ENCODE data around the gene GABBR1.

The GABBR1 gene

GRCh38 chr6:29652198-29652584, 19.2 kb upstream of the GABBR1 start:
- DNase-seq: no peak

DNA sequence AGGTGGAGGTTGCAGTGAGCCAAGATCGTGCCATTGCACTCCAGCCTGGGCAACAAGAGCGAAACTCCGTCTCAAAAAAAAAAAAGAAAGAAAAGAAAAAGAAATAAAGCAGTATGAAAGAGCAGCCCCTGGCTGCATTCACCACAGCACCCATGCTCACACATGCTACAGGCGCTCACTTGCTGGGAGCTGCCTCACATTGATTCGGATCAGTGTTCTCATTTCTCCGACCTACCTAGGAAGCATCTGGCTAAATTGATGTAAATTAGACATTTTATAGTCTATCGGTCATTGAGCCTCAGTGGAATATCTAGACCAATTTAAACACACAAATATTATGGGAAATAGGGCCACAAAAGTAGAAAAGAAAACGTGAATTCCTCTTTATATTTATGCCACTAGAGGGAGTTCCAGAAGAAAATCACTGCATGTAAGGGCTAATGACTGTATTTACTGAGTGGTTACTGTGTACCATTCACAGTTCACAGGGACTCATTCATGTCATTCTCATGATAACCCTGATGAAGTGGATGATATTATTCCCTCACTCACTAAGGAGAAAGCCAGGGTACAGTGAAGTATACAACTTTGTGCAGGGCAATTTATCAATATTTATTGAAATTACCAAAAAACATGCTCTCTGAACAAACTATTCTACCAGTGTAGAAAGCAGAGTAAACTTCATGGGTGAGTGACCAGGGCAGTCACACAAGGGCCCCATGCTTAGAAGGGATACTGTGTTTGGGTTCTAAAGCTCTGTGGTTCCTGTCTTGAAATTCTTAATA, 18.6 kb upstream of the GABBR1 start:
- no peak for DNase-seq

DNA sequence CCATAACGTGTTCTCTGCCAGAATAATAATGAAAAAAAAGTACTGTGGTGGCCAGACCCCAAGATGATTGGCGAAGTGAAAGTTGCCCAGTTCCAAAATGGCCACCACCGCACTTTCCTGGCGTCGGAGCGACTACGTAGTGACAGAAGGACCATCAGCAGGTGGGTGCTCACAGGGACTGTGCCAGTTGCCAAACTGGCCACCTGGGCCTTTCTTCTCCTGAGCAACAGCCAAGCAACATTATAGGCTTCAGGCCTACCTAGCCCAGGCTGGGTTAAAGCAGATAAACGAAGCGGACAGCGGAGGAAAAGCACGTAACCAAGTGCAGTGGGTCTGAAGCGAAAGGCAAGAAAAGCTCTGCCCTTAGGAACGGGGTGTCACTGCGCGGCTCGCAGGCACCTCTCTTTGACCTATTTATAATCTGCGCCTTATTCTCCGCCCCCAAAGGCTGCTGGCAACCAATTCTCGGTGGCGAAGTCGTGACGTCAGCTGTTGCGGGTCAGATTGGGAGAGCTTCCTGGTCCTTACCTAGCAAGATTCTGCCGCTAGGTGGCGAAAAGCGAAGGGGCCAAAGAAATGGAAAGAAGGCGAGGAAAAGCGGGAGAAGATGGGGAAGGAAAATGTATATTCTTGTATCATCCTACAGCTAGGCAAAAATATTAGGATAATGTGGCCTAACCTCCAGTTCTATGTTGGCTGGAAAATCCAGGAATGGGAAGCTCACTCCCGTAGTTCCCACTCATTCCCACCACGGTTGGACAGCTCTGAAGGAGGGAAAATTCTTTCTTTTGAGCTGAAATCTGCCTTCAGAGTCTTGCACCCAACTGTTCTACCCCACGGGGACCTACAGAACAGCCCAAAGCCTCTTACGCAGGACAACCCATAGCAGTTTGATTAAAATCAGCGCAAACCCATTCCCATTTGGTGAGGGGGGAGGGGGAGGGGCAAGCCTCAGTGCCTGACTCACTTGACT, 17.0 kb upstream of the GABBR1 start:
- peak; percentile 97 for DNase-seq

DNA sequence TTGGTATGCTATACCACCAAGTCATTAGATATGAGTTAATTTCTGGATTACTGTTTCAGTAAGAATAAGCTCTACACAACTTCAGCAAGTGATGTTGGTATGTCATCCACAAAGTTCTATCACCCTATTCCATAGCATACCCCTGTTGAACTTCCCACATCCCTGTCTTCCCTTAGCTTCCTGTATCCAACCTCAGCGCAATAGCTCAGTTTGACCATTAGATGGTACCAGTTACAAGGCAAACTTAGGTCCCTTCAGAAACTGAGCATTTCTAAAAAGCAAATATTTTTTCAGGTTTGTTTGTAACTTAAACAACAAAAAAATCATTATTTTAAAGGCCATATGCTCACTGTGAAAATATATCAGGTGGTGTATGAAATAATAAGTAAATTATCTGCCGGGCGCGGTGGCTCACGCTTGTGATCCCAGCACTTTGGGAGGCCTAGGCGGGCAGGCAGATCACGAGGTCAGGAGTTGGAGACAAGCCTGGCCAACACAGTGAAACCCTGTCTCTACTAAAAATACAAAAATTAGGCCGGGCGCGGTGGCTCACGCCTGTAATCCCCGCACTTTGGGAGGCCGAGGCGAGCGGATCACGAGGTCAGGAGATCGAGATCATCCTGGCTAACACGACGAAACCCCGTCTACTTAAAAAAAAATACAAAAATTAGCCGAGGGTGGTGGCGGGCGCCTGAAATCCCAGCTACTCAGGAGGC, 15.1 kb upstream of the GABBR1 start:
- no peak for DNase-seq

- DNase-seq: no peak
Observed at GRCh38 chr6:29641430-29642148, 8.6 kb upstream of the GABBR1 start.

GRCh38 chr6:29637247-29637646, 4.3 kb upstream of the GABBR1 start:
- DNase-seq: no peak

- no peak for DNase-seq
Observed at GRCh38 chr6:29633534-29633905, 537 bp upstream of the GABBR1 start.

- peak; percentile 76 for DNase-seq
Observed at GRCh38 chr6:29631860-29632731, 887 bp downstream of the GABBR1 start.

GRCh38 chr6:29631209-29631810, 1.7 kb downstream of the GABBR1 start:
- no peak for DNase-seq

DNA sequence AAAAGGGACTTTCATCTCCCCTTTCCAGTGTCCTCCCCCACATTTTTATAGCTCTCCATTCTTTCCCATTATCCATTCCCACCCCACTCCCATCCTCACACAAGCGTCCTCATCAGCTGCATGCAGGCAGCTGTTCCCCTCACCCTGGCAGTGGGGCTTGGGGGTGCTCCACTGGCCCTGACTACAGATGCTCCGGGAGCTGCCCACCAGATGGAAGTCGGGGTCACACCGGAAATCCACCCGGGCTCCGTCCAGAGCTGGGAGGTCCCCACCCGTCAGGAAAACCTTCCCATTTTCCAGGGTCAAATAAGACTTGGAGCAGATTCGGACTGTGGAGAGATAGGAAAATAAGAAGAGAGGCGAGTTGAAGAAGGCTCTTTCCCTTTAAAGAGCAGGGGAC, 2.7 kb downstream of the GABBR1 start:
- no peak for DNase-seq

DNA sequence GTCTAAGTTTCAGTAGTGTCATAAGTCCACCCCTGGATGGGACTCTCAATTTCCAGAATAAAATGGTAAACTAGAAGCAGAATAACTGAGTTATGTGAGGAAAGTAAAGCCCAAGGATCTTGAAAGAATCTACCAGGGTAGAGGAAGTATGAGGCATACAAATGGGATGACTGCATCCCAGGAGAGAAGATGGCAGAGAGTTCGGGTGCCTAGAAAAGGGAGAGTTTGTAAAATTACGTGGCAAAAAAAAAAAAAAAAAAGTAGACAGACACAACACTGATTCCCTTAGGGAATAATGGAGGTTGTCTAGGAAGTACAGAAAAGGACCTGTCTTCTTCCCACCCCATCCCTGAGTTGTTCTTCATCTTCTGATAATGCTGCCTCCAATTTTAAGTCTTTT, 3.4 kb downstream of the GABBR1 start:
- no peak for DNase-seq

- DNase-seq: peak; percentile 80
Observed at GRCh38 chr6:29628419-29629281, 4.3 kb downstream of the GABBR1 start.

DNA sequence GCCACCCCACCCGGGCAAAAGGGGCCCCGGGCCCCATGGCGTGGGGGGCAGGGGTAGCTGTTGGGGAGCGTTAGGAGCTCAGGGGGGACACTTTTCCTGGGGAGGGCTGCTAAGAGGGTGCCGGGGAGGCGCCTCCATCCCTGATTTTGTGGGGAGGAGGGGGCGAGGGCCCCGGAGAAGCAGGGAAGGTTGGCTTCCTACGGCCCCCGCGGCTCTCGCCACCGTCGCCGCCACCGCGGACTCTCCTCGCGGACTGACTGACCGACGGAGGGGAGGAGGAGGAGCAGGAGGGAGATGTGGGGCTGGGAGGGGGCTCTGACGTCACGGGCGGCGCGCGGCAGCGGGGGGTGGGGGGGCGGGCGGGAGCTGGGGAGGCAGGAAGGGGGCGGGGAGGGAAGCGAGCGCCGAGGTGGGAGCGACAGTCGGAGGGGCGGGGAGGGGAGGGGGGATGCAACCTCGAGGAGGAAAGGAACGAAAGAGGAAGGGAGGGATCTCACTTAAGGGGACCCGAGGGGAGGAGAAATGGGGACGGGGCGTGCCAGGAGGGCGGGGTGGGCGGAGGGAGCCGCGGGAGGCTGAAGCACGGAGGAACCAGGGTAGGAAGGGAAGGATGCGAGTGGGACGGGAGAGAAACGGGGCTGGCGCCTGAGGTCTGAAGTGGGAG, 5.1 kb downstream of the GABBR1 start:
- DNase-seq: peak; percentile 89

DNA sequence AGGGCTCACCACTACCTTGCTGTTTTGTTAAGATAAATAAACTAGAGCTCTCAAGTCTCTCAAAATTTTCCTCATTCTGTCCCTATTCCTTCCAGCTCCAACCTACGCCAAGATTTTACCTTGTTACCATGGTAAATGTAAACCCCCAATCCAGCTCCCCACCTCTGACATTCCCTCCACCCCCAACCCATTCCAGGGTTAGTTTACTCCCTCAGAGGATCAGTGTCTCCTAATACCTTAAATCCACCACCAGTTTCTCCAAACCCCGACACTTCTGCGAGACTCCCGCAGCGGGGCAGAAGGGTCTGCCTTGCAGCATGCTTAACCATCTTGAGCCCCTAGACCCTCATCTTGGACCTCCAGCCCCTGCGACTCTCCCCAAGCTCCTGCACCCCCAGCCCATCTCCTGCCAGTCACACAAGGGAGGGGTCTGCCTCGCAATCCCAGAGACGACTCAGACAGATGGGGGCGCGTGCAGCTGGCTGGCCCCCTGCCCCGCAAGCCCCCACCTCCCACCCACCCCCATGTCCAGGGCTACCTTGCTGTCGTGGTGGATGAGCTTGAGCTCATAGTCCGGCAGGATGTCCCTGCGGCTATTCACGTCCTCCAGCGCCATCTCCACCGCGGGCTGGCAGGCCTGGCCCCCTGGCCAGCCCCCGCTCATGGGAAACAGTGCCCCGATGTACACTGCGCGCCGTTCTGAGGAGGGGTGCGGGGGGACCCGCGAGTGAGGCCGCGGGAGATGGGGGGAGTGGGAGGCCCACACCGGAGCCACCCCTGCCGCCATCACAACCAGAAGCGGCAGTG, 5.8 kb downstream of the GABBR1 start:
- no peak for DNase-seq

- DNase-seq: no peak
Observed at GRCh38 chr6:29625337-29625930, 7.5 kb downstream of the GABBR1 start.

DNA sequence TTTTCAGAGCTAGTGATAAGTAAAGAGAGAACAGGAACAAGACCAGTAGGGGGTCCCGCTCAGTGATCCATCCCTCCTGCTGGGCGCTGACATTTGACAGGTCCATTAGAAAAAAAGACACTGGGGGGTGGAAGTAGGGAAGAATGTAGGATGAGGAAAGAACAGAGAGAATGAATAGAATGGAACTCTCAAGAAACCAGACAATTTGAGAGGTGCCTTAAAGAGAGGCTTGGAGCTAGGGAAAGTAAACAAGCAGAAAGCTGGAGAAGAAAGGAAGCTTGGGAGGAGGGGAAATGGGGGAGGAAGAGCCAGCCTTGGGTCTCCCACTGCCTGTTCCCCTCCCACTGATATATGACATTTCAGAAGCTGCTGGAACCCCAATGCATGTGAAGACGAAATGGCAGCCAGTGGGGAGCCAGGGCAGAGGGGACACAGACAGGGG, 8.4 kb downstream of the GABBR1 start:
- no peak for DNase-seq

DNA sequence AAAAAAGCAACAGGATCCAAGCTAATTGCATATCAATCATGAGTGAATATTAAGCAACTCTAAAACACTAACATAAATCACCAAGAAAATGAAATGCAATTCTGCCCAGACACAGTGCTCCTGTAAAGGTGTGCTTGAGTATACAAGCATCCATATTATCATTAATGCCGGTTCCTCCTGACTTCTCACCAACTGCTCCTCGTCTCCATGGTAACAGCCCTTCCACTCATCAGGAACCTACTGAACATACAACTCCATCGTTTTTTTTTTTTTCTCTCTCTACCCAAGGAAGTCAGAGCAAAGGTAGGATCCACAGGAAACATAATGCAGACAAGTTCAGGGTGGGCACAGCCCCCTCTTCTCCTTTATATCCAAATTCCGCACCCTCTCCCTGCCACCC, 12.4 kb downstream of the GABBR1 start:
- DNase-seq: no peak

GRCh38 chr6:29619578-29620160, 13.3 kb downstream of the GABBR1 start:
- DNase-seq: no peak

Measured in right forelimb (tissue), 1 donor.